Activated CD4-positive, alpha-beta T cell treated with anti-CD3 and anti-CD28 coated beads, Interleukin-10, Interleukin-2, amounts not matched to agents 100 ng/mL and 50 ng/mL, durations not matched to agents 16 hours and 8 hours (primary cell): ENCODE measurements around the gene SLC12A3.
"Not testable (repeated sequence)": the region's sequence is repeated elsewhere in the genome, so short reads cannot be mapped to it uniquely, and the experiment has no call there.

Experiments
- DNase-seq: peaks from one replicate; pipeline ENCODE4 v3.0.0-alpha.2; 2020

SLC12A3 gene

DNA sequence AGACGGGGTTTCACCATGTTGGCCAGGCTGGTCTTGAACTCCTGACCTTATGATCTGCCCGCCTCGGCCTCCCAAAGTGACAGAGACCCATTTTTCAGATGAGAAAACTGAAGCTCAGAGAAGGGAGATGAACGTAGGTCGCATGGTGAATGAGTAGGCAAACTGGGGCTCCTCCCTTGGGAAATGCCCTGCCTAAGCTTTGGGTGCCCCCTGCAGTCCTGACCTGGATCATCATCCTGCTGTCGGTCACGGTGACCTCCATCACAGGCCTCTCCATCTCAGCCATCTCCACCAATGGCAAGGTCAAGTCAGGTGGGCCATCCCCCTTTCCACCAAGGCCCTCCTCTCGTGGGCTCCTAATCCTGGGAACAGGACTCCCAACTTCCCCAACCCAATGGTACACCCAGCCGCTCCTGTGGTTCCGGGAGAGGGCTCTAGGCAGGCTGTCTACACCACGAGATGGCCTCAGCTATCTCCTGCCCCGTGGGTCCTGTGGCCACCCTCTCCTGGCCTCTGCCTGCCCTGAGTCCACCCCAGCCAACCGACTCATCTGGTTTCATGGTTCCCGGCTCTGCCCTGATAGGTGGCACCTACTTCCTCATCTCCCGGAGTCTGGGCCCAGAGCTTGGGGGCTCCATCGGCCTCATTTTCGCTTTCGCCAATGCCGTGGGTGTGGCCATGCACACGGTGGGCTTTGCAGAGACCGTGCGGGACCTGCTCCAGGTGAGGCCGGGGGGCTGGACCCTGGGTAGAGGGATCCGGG is 4.7 kb downstream of the SLC12A3 start:
- peak; percentile 61 for DNase-seq

DNA sequence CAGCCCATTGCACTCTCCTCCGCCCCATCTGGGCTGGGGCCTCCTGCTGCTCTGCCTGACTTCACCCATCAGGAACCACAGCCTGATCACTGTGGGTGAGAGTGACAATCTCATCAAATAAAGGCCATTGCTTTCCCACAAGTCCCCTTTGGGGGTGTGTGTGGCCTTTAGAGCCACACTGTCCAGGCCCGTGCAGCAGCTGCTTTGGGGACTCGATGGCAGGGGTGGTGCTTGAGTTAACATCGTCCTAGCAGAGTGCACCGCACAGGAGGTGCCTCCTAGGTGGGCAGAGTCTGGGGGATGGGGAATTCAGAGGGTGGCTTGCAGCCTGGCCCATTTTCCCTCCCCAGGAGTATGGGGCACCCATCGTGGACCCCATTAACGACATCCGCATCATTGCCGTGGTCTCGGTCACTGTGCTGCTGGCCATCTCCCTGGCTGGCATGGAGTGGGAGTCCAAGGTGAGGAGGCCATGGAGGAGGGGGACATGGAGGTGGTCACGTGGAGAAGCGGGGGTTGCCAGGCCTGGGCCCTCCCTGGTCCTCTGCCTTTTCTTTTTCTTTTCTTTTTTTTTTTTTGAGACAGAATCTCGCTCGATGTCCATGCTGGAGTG is 5.4 kb downstream of the SLC12A3 start:
- DNase-seq, result no peak

DNA sequence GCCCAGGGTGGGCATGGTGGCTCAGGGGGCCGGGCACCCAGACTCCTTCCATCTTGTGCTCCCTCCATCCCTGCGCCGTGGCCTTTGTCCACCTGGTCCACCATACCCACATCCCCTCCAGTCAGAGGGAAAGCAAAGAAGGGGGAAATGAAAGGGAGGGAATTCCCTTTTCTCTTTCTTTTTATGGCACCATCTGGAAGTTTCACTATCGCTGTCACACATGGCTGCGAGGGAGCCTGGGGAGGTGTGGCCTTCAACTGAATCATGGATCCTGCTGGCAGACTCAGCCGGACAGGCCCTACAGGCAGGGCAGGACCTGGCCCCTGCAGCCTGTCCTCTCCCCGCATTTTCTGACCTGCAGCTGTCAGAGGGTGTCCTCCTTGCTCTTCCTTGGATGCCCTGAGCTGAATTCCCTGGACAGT is 6.2 kb downstream of the SLC12A3 start:
- no peak for DNase-seq

DNA sequence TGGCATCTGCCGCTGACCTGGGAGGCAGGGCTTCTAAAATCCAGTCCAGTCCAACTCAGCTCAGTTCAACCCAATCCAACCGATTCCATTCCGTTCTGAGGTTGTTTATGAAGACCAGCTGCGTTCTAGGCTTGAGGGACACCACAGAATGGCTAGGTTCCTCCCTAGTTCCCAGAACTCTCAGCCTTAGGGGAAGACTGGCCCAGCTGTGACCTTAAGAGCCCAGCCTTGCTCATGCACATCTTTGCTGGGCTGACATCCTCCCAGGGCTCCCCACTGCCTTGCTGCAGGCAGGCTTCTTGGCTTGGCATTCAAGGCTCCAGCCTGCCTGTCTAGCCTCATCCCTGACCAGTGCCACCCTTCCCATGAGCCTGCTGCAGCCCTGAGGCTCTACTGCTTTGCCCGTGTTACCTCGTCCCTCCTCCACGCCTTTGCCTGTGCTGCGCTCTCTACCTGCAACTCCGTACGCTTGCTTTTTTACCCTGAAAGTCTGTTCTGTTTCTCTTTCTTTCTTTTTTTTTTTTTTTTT is 7.9 kb downstream of the SLC12A3 start:
- DNase-seq, result no peak

DNA sequence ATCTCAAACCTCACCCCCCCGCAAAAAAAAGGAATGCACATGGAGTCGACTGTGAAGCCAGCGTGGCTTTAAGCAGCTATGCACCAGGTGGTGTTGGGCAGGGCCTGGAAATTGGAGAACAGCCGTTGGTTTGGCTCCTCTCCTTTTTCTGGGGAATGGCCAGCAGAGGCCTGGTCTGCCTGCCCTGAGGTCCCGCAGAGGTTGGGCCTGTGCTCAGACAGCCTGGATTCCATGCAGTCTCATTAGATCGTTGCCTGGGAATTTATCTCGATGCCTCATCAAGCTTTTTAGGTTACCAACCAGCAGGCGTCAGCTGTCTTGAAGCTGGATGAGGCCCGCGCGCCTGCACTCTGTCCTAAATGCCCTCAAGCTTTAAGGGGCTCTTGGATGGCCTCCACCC is 9.8 kb downstream of the SLC12A3 start:
- no peak for DNase-seq

DNA sequence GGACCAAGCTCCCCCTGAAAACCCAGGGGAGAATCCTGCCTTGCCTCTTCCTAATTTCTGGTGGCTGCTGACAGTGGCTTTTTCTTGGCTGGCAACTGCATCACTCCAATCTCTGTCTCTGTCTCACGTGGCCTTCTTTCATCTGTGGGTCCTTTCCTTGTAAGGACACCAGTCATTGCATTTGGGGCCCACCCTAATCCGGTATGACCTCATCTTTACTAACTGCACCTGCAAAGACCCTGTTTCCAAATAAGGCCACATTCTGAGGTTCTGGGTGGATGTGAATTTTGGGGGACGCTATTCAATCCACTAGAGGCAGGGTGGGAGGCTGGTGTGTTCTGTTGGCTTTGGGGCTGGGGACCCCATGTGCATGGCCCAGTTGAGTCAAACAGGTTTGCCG is 11.0 kb downstream of the SLC12A3 start:
- DNase-seq, result no peak

DNA sequence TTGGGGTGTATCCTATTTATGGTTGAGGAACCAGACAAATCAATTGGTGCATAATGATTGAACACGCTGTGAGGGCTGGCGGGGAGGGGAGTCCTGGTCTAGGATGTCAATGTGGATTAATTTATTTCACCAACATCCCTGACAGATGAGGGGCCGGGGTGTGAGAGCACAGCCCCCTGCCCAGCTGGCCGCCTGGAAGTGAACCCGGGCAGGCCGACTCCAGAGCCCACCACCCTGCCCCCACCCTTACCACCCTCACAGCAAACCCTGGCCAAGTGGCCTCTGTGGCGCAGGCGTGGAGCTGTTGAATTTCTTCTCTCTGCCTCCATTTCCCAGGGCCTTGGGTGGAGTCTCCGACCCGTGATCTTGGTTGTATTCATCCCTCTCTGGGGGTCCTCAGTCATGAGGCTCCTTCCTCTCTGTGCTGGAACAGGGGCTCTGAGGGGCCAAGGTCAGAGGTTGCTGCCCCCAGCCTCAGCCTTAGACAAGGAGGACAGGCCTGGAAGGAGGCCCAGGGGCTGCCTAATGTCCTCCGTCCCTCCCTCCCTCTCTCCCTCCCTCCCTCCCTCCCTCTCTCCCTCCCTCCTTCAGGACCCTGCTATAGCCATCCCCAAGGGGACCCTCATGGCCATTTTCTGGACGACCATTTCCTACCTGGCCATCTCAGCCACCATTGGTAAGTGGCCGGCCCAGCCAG is 12.6 kb downstream of the SLC12A3 start:
- no peak for DNase-seq

DNA sequence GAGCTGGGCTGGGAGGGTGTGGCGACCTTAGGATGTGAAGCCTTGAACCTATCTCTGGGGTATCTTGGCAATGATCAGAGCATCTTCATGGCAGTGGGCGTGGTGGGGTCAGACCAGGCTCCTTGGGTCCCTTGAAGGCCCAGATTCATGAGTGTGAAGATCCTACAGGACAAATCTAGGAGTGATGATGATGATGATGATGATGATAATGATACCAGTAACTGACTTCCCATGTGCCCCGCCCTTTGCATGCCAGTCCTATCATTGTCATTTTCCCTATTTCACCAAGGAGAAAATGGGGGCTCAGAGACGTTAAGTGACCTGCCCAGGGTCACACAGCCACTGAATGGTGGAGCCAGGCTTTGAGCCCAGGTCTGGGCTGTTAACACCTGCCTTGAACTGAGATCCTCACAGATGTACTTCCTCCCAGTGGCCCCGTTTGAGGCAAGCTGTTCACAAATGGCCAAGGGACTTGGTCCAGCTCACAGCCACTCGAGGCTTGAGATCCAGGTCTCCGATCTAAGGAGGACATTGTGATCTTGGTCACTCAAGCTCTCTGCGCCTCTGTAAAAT is 13.4 kb downstream of the SLC12A3 start:
- no peak for DNase-seq

DNA sequence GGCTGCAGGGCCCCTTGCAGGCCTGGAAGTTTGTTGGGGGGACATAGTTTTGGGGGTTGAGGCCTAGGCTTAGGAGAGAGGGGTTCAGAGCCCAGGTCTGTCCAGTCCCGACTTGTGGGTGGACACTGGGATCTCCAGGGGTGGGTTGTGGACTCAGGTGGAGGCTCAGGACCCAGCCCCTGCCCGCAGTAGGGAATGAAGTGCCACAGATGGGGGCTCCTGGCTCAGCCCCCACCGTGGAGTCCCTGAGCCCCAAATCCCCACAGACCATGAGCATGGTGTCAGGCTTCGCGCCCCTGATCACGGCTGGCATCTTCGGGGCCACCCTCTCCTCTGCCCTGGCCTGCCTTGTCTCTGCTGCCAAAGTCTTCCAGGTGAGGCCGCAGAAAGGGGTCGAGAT is 14.3 kb downstream of the SLC12A3 start:
- DNase-seq, result no peak

DNA sequence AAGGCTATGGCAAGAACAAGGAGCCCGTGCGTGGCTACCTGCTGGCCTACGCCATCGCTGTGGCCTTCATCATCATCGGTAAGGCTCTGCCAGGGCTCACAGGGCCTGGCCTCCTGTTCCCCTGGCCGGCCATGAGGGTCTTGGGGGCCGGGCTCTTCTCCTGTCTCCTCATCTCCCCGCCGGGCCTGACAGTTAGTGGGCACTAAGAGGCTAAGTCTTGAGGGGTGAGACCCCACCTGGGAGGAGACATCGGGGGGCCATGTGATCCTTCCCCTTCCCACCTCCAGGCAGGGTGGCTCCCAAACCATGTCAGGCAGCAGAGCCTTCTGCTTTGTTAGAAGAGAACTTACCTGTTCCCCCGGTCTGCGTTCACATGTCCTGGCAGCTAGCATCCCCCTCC is 15.2 kb downstream of the SLC12A3 start:
- no peak for DNase-seq

DNA sequence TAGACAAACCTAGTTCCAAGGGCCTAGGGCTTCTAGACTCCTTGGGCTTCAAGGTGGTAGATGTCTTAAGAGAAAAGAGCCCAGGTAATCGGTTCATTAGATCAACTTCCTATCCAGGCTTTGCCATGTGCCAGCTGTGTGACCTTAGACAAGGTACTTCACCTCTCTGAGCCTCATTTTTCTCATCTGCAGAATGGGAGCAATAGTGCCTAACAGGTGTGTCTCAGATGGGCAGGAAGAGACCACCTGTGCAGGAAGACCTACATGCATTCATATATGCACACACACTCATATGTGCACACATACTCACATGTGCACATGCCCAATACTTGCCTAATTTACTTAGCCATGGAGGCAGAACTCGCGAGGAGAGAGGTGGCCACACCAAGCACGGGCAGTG is 15.7 kb downstream of the SLC12A3 start:
- DNase-seq, result no peak

DNA sequence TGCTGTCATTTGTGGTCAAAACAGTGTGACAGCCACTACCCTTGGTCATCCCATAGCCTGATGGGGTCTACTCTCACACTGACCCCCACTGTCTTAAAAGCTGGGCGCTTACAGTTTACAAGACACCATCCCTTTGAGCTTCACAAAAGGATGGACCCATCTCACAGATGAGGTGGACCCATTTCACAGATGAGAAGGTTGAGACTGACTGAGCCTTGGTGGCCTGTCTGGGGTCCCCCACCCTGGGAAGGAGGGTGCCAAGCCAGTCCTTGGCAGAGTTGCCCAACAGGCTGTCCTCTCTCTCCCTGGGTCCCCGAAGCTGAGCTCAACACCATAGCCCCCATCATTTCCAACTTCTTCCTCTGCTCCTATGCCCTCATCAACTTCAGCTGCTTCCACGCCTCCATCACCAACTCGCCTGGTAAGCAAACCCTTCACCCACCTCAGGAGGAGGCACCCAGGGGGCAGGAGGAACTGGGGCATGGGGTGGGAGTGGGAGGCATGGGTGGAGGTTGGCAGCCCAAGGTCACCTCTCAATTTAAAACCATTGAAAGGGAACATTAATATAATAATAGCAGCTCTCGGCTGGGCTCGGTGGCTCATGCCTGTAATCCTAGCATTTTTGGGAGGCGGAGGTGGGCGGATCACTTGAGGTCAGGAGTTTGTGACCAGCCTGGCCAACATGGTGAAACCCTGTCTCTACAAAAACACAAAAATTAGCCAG is 17.2 kb downstream of the SLC12A3 start:
- no peak for DNase-seq

DNA sequence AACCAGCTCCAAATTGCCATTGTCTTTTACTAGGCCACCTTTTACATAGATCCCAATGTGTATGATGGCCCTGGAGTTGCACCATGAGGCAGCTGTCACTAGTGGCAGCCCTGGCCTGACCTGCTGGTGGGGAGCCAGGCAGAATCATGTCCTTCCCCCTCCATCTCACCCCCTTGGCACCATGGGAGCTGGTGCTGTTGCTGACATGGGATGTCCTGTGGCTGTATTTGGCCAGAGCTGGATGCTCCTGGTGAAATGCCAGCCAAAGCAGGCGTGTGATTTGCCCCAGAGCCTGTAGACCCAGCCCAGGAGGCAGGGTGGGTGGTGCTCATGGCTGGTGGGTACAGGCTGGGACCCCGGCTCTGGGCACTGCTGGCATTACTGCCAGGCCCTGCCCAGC is 18.6 kb downstream of the SLC12A3 start:
- DNase-seq, result no peak

DNA sequence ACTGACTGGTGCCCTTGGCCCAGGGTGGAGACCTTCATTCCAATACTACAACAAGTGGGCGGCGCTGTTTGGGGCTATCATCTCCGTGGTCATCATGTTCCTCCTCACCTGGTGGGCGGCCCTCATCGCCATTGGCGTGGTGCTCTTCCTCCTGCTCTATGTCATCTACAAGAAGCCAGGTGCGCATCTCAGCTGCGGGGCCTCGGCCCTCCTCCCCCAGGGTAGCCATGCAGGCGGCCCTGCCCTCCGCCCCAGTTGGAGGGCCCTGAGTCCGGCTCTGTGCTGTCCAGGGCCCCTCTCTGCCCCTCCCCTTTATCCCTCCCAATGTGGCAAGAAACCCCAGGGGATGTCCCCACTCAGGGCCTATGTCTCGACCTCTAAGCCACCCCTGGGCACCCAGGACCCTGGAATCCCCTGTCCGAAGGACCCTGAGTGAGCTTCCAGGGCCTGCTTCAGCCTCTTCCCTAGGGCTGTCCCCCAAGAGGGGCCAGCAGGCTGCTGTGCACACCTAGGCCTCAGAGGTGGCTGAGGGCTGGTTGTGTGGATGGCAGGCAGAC is 19.1 kb downstream of the SLC12A3 start:
- DNase-seq, result no peak

DNA sequence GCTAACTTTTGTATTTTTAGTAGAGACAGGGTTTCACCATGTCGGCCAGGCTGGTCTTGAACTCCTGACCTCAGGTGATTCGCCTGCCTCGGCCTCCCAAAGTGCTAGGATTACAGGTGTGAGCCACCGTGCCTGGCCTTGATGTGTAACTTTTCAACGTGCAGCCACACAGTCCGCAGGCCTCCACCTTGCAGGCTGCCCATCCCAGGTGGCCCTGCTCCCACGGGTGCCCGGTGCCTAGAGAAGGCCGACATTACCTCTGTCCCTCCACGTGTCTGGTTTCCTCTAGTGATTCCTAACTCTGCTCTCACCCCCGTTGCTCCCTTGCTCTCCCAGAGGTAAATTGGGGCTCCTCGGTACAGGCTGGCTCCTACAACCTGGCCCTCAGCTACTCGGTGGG is 19.9 kb downstream of the SLC12A3 start:
- not testable (repeated sequence) for DNase-seq

DNA sequence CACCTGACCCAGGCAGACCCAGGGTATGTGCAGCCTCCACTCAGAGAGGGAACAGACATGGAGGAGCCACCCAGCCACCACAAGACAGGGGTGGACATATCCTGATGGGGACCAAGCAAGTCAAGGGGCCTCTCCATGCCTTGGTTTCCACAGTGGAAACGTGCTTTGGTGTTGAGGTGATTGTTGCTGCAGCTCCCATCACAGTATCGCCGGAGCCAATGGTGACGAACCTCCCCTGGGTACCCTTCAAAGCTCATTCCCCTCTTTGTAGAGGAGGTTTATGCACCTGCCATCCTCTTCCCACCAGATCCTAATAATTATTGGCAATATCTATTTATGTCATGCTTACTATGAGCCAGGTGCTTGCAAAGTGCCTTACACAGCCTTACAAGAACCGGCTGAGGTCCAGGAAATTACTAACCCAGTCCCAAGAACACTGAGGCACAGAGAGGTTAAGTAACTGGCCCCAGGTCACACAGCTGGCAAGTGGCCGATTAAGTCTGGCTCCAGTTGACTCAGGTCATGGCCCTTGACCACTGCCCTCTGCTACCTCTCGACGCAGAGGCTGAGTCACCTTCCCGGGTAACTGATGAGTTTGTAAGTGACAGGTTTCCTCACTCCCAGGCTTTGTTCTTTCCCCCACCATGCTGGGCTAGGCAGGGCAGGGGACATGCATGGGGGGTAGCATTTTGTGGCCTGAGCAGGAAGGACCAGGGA is 20.6 kb downstream of the SLC12A3 start:
- no peak for DNase-seq

DNA sequence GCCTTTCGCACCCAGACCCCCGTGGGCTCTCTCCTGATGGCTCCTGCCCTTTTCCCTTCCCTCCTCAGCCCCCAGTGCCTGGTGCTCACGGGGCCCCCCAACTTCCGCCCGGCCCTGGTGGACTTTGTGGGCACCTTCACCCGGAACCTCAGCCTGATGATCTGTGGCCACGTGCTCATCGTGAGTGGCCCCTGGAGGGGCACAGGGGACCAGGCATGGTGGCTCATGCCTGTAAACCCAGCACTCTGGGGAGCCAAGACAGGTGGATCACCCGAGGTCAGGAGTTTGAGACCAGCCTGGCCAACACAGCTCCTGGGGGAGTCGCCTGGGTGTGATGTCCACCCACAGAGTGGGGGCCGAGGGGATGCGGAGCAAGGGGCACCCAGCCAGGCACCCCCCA is 21.3 kb downstream of the SLC12A3 start:
- no peak for DNase-seq

DNA sequence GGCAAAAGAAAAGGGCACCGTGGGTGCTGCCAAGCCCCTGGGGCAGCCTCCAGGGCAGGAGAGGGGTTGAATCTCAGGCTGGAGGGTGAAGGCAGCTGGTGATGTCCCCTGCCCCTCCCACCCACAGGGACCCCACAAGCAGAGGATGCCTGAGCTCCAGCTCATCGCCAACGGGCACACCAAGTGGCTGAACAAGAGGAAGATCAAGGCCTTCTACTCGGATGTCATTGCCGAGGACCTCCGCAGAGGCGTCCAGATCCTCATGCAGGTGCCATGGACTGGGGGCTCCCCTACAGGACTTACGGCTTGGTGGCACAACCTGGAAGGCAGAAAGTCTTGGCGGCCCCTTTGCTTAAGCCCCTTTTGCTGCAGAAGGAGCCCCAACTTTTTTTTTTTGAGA is 21.8 kb downstream of the SLC12A3 start:
- DNase-seq, result no peak

DNA sequence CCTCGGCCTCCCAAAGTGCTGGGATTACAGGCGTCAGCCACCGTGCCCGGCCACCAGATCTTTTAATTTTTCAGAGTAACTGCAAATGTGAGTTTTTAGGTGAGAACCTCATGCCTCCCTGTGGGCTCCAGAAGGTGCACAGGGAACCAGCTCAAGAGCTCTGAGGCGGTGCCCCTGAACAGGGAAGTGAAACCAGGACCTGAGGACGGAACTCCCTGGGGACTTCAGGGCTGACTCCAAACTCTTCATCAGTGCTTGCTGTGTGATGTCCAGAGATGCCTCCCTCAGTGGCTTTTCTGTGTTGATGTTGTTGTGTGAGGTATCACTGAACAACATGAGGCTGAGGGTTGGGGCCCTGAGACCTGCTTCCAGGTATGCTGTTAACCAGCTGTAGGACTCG is 23.8 kb downstream of the SLC12A3 start:
- DNase-seq, result no peak

DNA sequence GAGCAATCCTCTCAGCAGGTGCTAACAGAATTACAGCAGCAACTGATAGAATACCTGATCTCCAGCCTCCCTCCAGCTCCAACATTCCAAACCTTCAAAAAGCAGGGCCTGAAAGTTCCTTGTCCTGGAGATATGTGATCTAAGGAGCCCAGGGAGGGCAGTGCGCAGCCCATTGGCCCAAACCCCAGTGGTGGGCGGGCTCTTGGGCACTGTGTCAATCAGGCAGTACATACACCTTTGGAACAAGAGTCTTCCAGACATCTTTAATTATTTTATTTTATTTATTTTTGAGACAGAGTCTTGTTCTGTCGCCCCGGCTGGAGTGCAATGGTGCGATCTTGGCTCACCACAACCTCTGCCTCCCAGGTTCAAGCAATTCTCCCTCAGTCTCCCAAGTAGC is 24.2 kb downstream of the SLC12A3 start:
- DNase-seq, result no peak

DNA sequence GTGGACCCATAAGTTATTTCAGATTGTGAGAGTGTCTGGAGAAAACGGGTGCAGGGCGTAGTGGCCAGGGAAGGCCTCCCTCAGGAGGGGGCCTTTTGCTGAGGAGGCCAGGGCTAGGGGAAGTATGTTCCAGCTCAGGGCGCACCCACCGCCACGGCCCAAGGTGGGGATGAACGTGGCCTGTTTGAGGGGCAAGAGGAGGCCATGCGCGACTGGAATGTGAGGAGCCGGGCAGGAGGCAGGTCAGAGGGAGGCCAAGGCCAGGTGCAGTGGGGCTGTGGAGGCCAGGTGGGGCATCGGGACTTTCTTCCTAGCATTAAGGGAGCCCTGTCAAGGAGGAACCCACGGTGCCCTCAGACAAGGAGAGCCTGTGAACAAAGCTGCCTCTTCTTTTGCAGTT is 26.7 kb downstream of the SLC12A3 start:
- DNase-seq, result no peak

DNA sequence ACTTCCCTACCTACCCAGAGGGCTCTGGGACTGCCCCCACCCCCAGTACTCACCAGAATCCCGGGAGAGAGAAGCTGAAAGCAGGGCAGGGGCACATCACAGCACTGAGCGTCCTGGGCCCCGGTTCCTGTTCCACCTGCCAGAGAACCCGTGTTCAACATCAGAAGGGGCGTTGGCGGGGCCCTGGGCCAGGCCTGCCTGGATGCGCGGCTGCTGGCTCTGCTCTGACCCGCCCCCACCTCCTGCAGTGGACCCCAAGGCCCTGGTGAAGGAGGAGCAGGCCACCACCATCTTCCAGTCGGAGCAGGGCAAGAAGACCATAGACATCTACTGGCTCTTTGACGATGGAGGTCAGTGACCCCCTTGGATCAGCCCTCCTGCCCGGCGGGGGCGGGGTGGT is 27.7 kb downstream of the SLC12A3 start:
- DNase-seq, result no peak
